GM19035 (cell line): ENCODE measurements around the gene SIPA1.
A peak's percentile ranks its signal among the peaks of the same experiment; 100 is the strongest.
"Not testable (repeated sequence)": the region's sequence is repeated elsewhere in the genome, so short reads cannot be mapped to it uniquely, and the experiment has no call there.

ENCODE experiments used
- ATAC-seq: cut with Tn5 transposase; IDR thresholded peaks from one replicate; pipeline ENCODE4 v1.9.1; 2021; ENCODE audit not compliant: unreplicated experiment

The SIPA1 gene

GRCh38 chr11:65623177-65623576, 14.7 kb upstream of the SIPA1 start:
- ATAC-seq = no peak

GRCh38 chr11:65623852-65624616, 13.9 kb upstream of the SIPA1 start:
- ATAC-seq = no peak

- ATAC-seq = no peak
Measured at GRCh38 chr11:65624931-65625627, 12.8 kb upstream of the SIPA1 start.

- no peak for ATAC-seq
Measured at GRCh38 chr11:65625628-65626342, 12.1 kb upstream of the SIPA1 start.

- no peak for ATAC-seq
Measured at GRCh38 chr11:65627202-65627601, 10.7 kb upstream of the SIPA1 start.

- ATAC-seq = no peak
Measured at GRCh38 chr11:65629579-65629978, 8.3 kb upstream of the SIPA1 start.

- ATAC-seq = no peak
Measured at GRCh38 chr11:65630215-65630614, 7.7 kb upstream of the SIPA1 start.

GRCh38 chr11:65633390-65634108, 4.4 kb upstream of the SIPA1 start:
- no peak for ATAC-seq

- no peak for ATAC-seq
Measured at GRCh38 chr11:65634109-65634436, 3.8 kb upstream of the SIPA1 start.

GRCh38 chr11:65634440-65634839, 3.5 kb upstream of the SIPA1 start:
- ATAC-seq = no peak

- no peak for ATAC-seq
Measured at GRCh38 chr11:65634905-65635731, 2.8 kb upstream of the SIPA1 start.

GRCh38 chr11:65636108-65637031, 1.5 kb upstream of the SIPA1 start:
- no peak for ATAC-seq

- no peak for ATAC-seq
Measured at GRCh38 chr11:65637032-65637557, 806 bp upstream of the SIPA1 start.

GRCh38 chr11:65639228-65639597, 1.3 kb downstream of the SIPA1 start:
- ATAC-seq = not testable (repeated sequence)

GRCh38 chr11:65639623-65640482, 2.0 kb downstream of the SIPA1 start:
- ATAC-seq = peak; percentile 34

GRCh38 chr11:65640483-65641296, 2.8 kb downstream of the SIPA1 start:
- no peak for ATAC-seq

- no peak for ATAC-seq
Measured at GRCh38 chr11:65641297-65642013, 3.6 kb downstream of the SIPA1 start.
